GM12874 (cell line): Measurements from ENCODE around the gene PNPLA1.

Experiments used
- TF ChIP-seq, protein P1 (sequence below): IDR thresholded peaks from 2 replicates; pipeline ENCODE4 v1.5.1; 2011; ENCODE audit warnings: low read depth, mild to moderate bottlenecking, control low read depth, low read length, moderate library complexity; ENCODE audit not compliant: insufficient read depth

Gene PNPLA1

DNA sequence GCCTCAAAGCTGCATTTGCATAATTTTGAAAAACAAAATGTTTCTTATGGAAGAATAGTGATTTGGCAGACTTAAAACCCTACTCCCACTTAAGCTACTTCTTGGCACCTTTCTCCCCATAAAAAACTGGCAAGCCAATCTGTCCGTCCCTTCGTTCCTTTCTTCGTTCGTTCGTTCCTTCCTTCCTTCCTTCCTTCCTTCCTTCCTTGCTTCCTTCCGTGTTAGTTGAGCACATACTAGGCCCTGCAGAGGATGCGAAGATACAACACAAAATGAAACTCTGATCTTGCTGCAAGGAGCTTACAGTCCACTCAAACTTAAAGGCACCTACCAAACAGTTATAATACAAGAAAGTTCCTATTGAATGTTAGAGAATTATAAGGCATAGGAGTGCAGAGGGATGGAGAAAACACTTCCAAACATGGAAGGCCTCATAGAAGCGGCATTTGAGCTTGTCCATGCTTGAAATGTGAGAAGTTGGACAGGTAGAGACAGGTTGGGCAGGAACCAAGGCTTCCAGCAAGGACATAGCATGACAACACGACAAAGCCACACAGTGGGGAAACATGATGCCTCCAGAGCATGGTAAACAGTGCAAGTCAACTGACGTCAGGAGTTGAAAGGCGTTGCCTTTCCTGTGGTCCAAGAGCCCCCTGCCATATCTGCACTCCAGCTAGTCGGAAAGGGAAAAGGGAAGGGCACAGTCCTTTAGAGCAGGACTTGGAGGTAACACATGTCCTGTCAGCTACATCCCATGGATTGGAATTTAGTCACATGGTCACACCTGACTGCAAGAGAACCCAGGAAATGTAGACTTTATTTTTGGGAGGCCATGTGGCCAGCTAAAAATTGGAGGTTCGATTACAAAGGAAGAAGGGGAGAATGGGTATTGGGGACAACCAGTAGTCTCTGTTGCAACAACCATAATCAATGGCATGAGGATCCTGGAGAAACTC lies 7.0 kb downstream of the PNPLA1 start:
- TF ChIP-seq, protein P1, sequence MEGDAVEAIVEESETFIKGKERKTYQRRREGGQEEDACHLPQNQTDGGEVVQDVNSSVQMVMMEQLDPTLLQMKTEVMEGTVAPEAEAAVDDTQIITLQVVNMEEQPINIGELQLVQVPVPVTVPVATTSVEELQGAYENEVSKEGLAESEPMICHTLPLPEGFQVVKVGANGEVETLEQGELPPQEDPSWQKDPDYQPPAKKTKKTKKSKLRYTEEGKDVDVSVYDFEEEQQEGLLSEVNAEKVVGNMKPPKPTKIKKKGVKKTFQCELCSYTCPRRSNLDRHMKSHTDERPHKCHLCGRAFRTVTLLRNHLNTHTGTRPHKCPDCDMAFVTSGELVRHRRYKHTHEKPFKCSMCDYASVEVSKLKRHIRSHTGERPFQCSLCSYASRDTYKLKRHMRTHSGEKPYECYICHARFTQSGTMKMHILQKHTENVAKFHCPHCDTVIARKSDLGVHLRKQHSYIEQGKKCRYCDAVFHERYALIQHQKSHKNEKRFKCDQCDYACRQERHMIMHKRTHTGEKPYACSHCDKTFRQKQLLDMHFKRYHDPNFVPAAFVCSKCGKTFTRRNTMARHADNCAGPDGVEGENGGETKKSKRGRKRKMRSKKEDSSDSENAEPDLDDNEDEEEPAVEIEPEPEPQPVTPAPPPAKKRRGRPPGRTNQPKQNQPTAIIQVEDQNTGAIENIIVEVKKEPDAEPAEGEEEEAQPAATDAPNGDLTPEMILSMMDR = no peak

DNA sequence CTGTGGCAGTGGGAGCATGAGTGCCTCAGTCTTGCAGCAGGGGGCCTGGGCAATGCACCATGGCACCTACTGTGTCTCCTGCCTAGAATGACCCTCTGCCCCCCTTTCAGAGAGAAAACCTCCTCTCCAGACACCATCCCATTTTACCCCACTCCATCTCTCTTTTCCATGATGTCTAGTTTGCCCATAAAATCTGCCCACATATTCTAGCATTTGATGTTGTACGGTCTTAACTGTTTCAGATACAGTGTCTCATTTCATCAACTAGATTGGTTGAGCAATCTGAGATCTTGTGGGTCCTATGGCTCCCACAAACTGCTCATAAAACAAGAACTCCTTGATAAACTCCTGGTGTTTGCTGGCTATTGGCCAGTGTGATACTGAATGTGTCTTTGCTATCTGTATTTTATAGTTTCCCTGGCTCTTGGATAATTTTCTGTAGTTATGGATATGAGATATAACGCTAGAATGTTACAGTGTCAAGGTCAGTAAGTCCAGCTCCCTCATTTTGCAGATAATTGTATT lies 8.1 kb downstream of the PNPLA1 start:
- TF ChIP-seq, protein P1 = no peak

DNA sequence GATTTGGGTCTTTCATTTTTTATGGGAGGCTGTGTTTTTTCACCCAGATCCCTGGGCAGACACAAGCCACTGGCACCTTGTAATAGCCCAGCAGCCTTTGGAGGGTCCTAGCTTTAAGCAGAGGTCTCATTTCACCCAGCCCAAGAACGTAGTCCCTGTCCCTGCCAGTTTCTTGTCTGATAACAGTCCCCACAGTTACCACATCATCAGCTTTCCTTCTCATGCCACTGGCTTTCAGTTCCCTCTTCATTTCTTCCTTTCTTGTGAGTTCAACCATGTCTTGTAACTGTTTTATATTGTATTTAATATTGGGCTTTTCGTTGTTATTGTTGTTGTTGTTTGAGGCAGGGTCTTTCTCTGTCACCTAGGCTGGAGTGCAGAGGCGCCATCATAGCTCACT lies 10.6 kb downstream of the PNPLA1 start:
- TF ChIP-seq, protein P1 = no peak

DNA sequence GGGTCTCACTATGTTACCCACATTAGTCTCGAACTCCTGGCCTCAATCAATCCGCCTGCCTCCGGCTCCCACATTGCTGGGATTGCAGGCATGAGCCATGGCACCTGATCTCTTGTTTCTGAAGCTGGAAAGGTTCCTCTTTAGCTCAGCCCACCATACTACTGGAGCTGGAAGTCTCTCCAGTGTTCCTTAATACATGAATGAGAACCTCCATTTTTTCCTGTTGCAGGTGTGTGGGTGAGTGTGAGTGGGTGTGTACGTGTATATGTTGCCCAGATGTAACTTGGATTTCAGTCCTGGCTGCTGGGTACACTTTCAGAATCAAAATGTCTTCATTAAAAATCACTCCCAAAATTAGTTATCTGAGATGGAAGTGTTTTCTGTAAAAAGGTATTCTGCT lies 11.1 kb downstream of the PNPLA1 start:
- TF ChIP-seq, protein P1 = no peak

DNA sequence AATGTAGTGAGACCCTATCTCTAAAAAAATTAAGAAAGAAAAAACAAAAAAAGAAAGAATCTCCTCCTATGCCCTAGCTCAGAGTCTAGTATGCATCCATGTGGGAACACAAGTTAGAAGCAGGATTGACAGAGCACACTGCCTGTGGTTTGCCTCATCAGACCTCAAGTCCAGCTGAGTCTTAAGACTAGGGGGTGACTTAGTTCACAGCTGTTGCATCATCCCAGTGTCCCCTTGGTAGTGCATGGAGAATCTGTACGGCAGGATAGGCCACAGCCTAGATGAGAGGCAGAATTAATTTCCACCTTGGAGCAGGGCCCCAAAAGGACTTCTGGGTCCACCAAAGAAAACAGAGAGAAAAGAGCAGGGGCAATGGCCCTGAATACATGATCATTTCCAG lies 13.7 kb downstream of the PNPLA1 start:
- TF ChIP-seq, protein P1 = no peak

DNA sequence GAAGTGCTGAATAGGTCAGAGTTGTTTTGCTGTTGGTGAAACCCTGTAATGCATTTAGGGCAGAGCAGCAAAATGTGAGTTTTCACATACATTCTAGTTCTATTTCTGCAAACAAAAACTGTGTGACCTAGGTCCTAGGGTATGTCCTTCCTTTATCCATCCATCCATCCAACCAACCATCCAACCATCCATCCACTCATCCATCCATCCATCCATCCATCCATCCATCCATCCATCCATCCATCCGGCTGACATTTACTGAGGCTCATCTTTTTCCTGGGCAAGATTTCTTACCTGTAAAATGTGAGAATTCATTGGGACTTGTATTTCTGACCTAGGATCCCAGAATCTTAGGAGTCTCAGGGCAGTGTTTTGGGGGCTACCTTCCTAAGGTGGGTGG lies 14.5 kb downstream of the PNPLA1 start:
- TF ChIP-seq, protein P1 = no peak

DNA sequence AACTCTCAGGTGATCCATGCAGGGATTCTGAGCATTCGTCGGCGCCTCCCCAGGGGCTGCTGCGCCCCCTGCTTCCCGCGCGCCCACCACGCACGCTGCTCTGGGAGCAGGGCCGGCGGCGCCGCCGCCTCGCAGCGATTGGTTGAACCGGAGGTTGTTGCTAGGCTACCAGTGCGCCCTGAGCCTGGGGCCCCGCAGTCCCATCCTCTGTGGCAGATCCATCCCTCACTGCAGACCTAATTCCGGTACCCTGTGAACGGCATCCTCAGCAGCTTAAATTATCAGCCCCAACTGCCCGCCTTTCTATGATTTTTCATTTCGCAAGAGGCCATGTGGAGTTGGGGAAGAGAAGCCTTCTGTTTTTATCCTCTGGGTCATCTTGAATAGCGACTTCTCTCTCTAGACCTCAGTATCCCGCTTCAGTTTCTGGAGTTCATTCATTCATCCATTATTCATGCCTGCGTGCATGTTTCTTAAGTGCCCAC lies 15.4 kb downstream of the PNPLA1 start:
- TF ChIP-seq, protein P1 = no peak
